IMR-90 (cell line): Measurements from ENCODE around the gene SLC12A8. TPM values are rescaled to one million over a fixed set of nuclear protein-coding genes. Genes with fewer than 3 reads are reported as not detected.
A peak's percentile ranks its signal among the peaks of the same experiment; 100 is the strongest.

Source experiments
- ATAC-seq: fragments of 200-7000 bp; cut with Tn5 transposase; 2 replicates; pipeline ENCODE4 v1.9.1; 2020; ENCODE audit warnings: low read depth, mild to moderate bottlenecking, moderate library complexity
- BruUV-seq: library from RNA; stranded (reverse); fragments of 400-500 nt; replicated peaks from 2 replicates; lab custom pipeline; 2021; lab: Mats Ljungman, UMichigan
- CTCF ChIA-PET: fragments of 300-600 bp; formaldehyde crosslinking; extraction: SDS; loops from one replicate; lab custom pipeline; 2021; ENCODE audit warnings: antibody characterized with exemption; lab: Yijun Ruan, JAX
- POLR2A ChIA-PET: fragments of 300-600 bp; sonication (Branson Sonifier 250); formaldehyde crosslinking; loops from one replicate; lab custom pipeline; 2022; ENCODE audit warnings: antibody characterized with exemption; ENCODE audit not compliant: unreplicated experiment; lab: Charles Lee
- DNase-seq: peaks from one replicate; pipeline ENCODE4 v3.0.0; 2013
- H2AFZ ChIP-seq: replicated peaks from 2 replicates; pipeline ENCODE3; 2013; ENCODE audit warnings: low read length, mild to moderate bottlenecking; ENCODE audit not compliant: poor library complexity
- H2AK5ac ChIP-seq: 2 replicates; pipeline ENCODE4 v1.6.1; 2013; ENCODE audit warnings: low read depth, low read length, inconsistent platforms
- H2AK9ac ChIP-seq: replicated peaks from 2 replicates; pipeline ENCODE3; 2013; ENCODE audit warnings: mild to moderate bottlenecking, low read depth, low read length, moderate library complexity; ENCODE audit not compliant: poor library complexity
- H2BK120ac ChIP-seq: 2 replicates; pipeline ENCODE4 v1.6.1; 2013; ENCODE audit warnings: low read depth, low read length, inconsistent platforms
- H2BK15ac ChIP-seq: 3 replicates; pipeline ENCODE4 v1.6.1; 2013; ENCODE audit warnings: low read depth, low read length, inconsistent platforms
- H2BK20ac ChIP-seq: 2 replicates; pipeline ENCODE4 v1.6.1; 2013; ENCODE audit warnings: low read depth, mild to moderate bottlenecking, inconsistent platforms, low read length, moderate library complexity
- H2BK5ac ChIP-seq: 2 replicates; pipeline ENCODE4 v1.6.1; 2013; ENCODE audit warnings: mild to moderate bottlenecking, low read depth, low read length, inconsistent platforms; ENCODE audit not compliant: poor library complexity, severe bottlenecking
- H3K14ac ChIP-seq: replicated peaks from 2 replicates; pipeline ENCODE4 v1.6.1; 2013; ENCODE audit warnings: low read depth, low read length, inconsistent platforms
- H3K18ac ChIP-seq: 2 replicates; pipeline ENCODE4 v1.6.1; 2013; ENCODE audit warnings: low read depth, low read length, control low read depth
- H3K23ac ChIP-seq: 2 replicates; pipeline ENCODE4 v1.6.1; 2013; ENCODE audit warnings: low read depth, low read length, inconsistent platforms
- H3K27ac ChIP-seq: 2 replicates; pipeline ENCODE4 v1.5.1; 2013; ENCODE audit warnings: mild to moderate bottlenecking, control low read depth, low read length; ENCODE audit not compliant: insufficient read depth
- H3K27me3 ChIP-seq: 2 replicates; pipeline ENCODE4 v1.6.1; 2013; ENCODE audit warnings: low read length; ENCODE audit not compliant: control insufficient read depth, insufficient read depth
- H3K36me3 ChIP-seq: 2 replicates; pipeline ENCODE4 v1.6.1; 2013; ENCODE audit warnings: low read length, mixed read lengths; ENCODE audit not compliant: control insufficient read depth, insufficient read depth
- H3K4ac ChIP-seq: 2 replicates; pipeline ENCODE4 v1.6.1; 2013; ENCODE audit warnings: low read depth, low read length, inconsistent platforms
- H3K4me1 ChIP-seq: 2 replicates; pipeline ENCODE4 v1.6.1; 2013; ENCODE audit warnings: low read length, mixed read lengths; ENCODE audit not compliant: control insufficient read depth, insufficient read depth
- H3K4me2 ChIP-seq: 2 replicates; pipeline ENCODE4 v1.6.1; 2013; ENCODE audit warnings: low read depth, mild to moderate bottlenecking, control low read depth, low read length, moderate library complexity
- H3K4me3 ChIP-seq: 2 replicates; pipeline ENCODE4 v1.5.1; 2013; ENCODE audit warnings: low read depth, mild to moderate bottlenecking, control low read depth, low read length, moderate library complexity; ENCODE audit not compliant: insufficient read depth
- H3K56ac ChIP-seq: 2 replicates; pipeline ENCODE4 v1.6.1; 2013; ENCODE audit warnings: low read length, inconsistent platforms; ENCODE audit not compliant: insufficient read depth; ENCODE audit errors: extremely low read depth
- H3K79me1 ChIP-seq, 2 experiments: 2 replicates each; pipeline ENCODE4 v1.6.1; 2013; ENCODE audit warnings: low read length in 2 of 2, inconsistent platforms in 1 of 2, low read depth in 1 of 2
- H3K9ac ChIP-seq: 2 replicates; pipeline ENCODE4 v1.6.1; 2013; ENCODE audit warnings: low read depth, low read length, control low read depth
- H3K9me1 ChIP-seq: 2 replicates; pipeline ENCODE4 v1.6.1; 2013; ENCODE audit warnings: low read length, inconsistent platforms; ENCODE audit not compliant: insufficient read depth
- H3K9me3 ChIP-seq: 2 replicates; pipeline ENCODE4 v1.6.1; 2013; ENCODE audit warnings: low read length; ENCODE audit not compliant: control insufficient read depth, insufficient read depth
- H4K20me1 ChIP-seq: 2 replicates; pipeline ENCODE4 v1.6.1; 2013; ENCODE audit warnings: low read length, inconsistent platforms; ENCODE audit not compliant: insufficient read depth
- H4K5ac ChIP-seq: 2 replicates; pipeline ENCODE4 v1.6.1; 2013; ENCODE audit warnings: mild to moderate bottlenecking, low read depth, low read length, control low read depth
- H4K8ac ChIP-seq, 2 experiments: 2 replicates each; pipeline ENCODE4 v1.6.1; 2013; ENCODE audit warnings: low read depth in 2 of 2, low read length in 2 of 2, control low read depth in 1 of 2, inconsistent platforms in 1 of 2
- H4K91ac ChIP-seq: 2 replicates; pipeline ENCODE4 v1.6.1; 2013; ENCODE audit warnings: low read depth, low read length, inconsistent platforms; ENCODE audit not compliant: insufficient read depth
- CEBPB ChIP-seq: IDR thresholded peaks from 2 replicates; pipeline ENCODE4 v1.6.1; 2012; ENCODE audit warnings: low read depth, low read length, improper control_type of control experiment
- ELK1 ChIP-seq: fragments of 150-350 bp; IDR thresholded peaks from 2 replicates; pipeline ENCODE4 v1.6.1; 2016; ENCODE audit warnings: low read depth, mild to moderate bottlenecking, low read length, moderate library complexity, borderline replicate concordance
- FOS ChIP-seq: fragments of 150-350 bp; IDR thresholded peaks from 2 replicates; pipeline ENCODE4 v1.6.1; 2016; ENCODE audit warnings: low read depth, low read length
- MAFK ChIP-seq: IDR thresholded peaks from 2 replicates; pipeline ENCODE4 v1.6.1; 2012; ENCODE audit warnings: low read depth, low read length, improper control_type of control experiment
- MAZ ChIP-seq: IDR thresholded peaks from 2 replicates; pipeline ENCODE4 v1.6.1; 2012; ENCODE audit warnings: low read depth, mild to moderate bottlenecking, low read length, improper control_type of control experiment, moderate library complexity, borderline replicate concordance
- NFE2L2 ChIP-seq: fragments of 150-350 bp; IDR thresholded peaks from 2 replicates; pipeline ENCODE4 v1.6.1; 2016; ENCODE audit warnings: low read depth, mild to moderate bottlenecking, low read length
- RCOR1 ChIP-seq: IDR thresholded peaks from 2 replicates; pipeline ENCODE4 v1.6.1; 2012; ENCODE audit warnings: mild to moderate bottlenecking, low read length, improper control_type of control experiment; ENCODE audit not compliant: insufficient replicate concordance
- SMC3 ChIP-seq: fragments of 150-350 bp; IDR thresholded peaks from 2 replicates; pipeline ENCODE4 v1.6.1; 2016; ENCODE audit warnings: low read depth, mild to moderate bottlenecking, antibody characterized with exemption, low read length, moderate library complexity
- USF2 ChIP-seq: fragments of 150-350 bp; IDR thresholded peaks from 2 replicates; pipeline ENCODE4 v1.6.1; 2017; ENCODE audit warnings: mild to moderate bottlenecking, antibody characterized with exemption, low read length, low read depth
- WGBS, 2 experiments: methylation state at CpG; one replicate each; pipeline versions ENCODE4 v1.1.5 to v1.1.7; 2013; ENCODE audit warnings: missing lambda C conversion rate in 2 of 2; ENCODE audit not compliant: insufficient read length in 1 of 2; ENCODE audit errors: extremely low coverage in 2 of 2; 5-methylcytosine and 5-hydroxymethylcytosine counted together
- dilution Hi-C: fragments of 300-500 bp; cut with HindIII; formaldehyde crosslinking; loops from one replicate; pipeline ENCODE4 v1.14.3; 2018; ENCODE audit warnings: low sequenced_read_pairs; ENCODE audit not compliant: unreplicated experiment
- in situ Hi-C: fragments of 300-500 bp; cut with MboI; formaldehyde crosslinking; loops from 3 replicates; pipeline ENCODE4 v1.14.3; 2019; ENCODE audit warnings: low sequenced_read_pairs, inconsistent platforms, mixed read lengths
- intact Hi-C: fragments of 100-400 bp; cut with micrococcal nuclease; formaldehyde crosslinking; loops from 2 replicates; pipeline ENCODE4 v1.10.0; 2022
- polyA plus RNA-seq, 3 experiments: library from polyadenylated mRNA; depleted of rRNA; stranded (reverse); fragments of >200 nt; gene quantifications; 2 replicates each; pipeline ENCODE4 v1.2.3, GENCODE V29; 2012; ENCODE audit warnings: low replicate concordance in 1 of 3
- total RNA-seq: library from RNA; depleted of rRNA; stranded (reverse); fragments of >200 nt; gene quantifications from 2 replicates; pipeline ENCODE4 v1.2.3, GENCODE V29; 2012

SLC12A8 gene
- total and polyA plus RNA-seq, 2 of the 4 experiments (the other 2 are of a cell fraction) = 2.2 to 4.3 TPM

GRCh38 chr3:125231895-125232294 is 19.3 kb upstream of the SLC12A8 start:
- H4K8ac ChIP-seq = no peak overlapping the region
- ChIA-PET CTCF (no interaction called here), POLR2A (no interaction called here)
- in situ Hi-C loops = no loop called here
- intact Hi-C loops = loop anchor here (10.0 kb wide), 1 partner anchor 203 kb away; no protein-coding TSS in a partner anchor
- peaks cover 19 to 37% of the 10 kb centered on the region in 2 experiments for H3K79me1 ChIP-seq
- H3K36me3 ChIP-seq = peaks cover 9% of the 10 kb centered on the region
- no peak overlapping the region for H3K9ac ChIP-seq
- H2BK120ac ChIP-seq = no peak overlapping the region
- no TSS peak for BruUV-seq
- peak overlapping the region; percentile 79 for H2BK5ac ChIP-seq
- DNase-seq (peak; percentile 87), ATAC-seq (peak; percentile 92)
- no peak overlapping the region for H3K23ac ChIP-seq
- no peak overlapping the region for H3K56ac ChIP-seq
- peaks cover 7% of the 10 kb centered on the region for H3K4me1 ChIP-seq
- peak overlapping the region; percentile 41; the same call in 1 of the 2 replicates for H3K4me2 ChIP-seq
- WGBS, 2 experiments = no CpG with 5 or more reads among the region's 3 CpGs
- H3K9me1 ChIP-seq = peaks cover 16% of the 10 kb centered on the region; the same call in 1 of the 2 replicates
- no peak overlapping the region for H4K91ac ChIP-seq
- dilution Hi-C loops = no loop called here
- no peak overlapping the region for H3K4me3 ChIP-seq
- H2AK9ac ChIP-seq = no peak overlapping the region
- no peak overlapping the region for H2AFZ ChIP-seq
- no peak overlapping the region for H2BK20ac ChIP-seq
- H3K18ac ChIP-seq = no peak overlapping the region
- no peak overlapping the region for H2BK15ac ChIP-seq
- no peak overlapping the region for H2AK5ac ChIP-seq
- H4K20me1 ChIP-seq = peaks cover 6% of the 10 kb centered on the region; the same call in 1 of the 2 replicates
- no peaks in the 10 kb centered on the region for H3K9me3 ChIP-seq
- H3K27ac ChIP-seq = no peak overlapping the region
- H3K27me3 ChIP-seq = no peaks in the 10 kb centered on the region
- TF ChIP-seq CEBPB (peak; percentile 64), RCOR1 (no peak), MAFK (peak; percentile 46; the same call in 1 of the 2 replicates), MAZ (no peak), USF2 (no peak), FOS (0 out of 2 replicates have a peak, but pooled peaks have one; percentile 39), ELK1 (no peak), NFE2L2 (peak; percentile 81), SMC3 (peak; percentile 18; the same call in 1 of the 2 replicates)
- H3K4ac ChIP-seq = no peak overlapping the region
- no peak overlapping the region for H4K5ac ChIP-seq
- no peak overlapping the region for H3K14ac ChIP-seq
